PFSK-1 (cell line): ENCODE data around the gene SLC26A2.

Source experiments
- POLR2AphosphoS5 ChIP-seq: IDR thresholded peaks from 2 replicates; pipeline ENCODE4 v1.6.1; 2012; ENCODE audit warnings: low read depth, mild to moderate bottlenecking, control low read depth, low read length, moderate library complexity
- SIN3A ChIP-seq: IDR thresholded peaks from 2 replicates; pipeline ENCODE4 v1.6.1; 2012; ENCODE audit warnings: mild to moderate bottlenecking, low read length, moderate library complexity, borderline replicate concordance; ENCODE audit not compliant: insufficient read depth
- TAF1 ChIP-seq: IDR thresholded peaks from 2 replicates; pipeline ENCODE4 v1.6.1; 2012; ENCODE audit warnings: low read length, control low read depth, borderline replicate concordance; ENCODE audit not compliant: insufficient read depth
- TF ChIP-seq, protein P1 (sequence below), 2 experiments: IDR thresholded peaks; 2 replicates each; pipeline versions ENCODE4 v1.6.1 to v1.8.0; 2011 to 2012; ENCODE audit warnings: low read depth in 2 of 2, low read length in 2 of 2, control low read depth in 1 of 2, inconsistent platforms in 1 of 2, mild to moderate bottlenecking in 1 of 2, moderate library complexity in 1 of 2; ENCODE audit not compliant: insufficient read depth in 1 of 2

- no peak for TF ChIP-seq TAF1
- TF ChIP-seq SIN3A: no peak
- TF ChIP-seq POLR2AphosphoS5: no peak
- TF ChIP-seq, protein P1, sequence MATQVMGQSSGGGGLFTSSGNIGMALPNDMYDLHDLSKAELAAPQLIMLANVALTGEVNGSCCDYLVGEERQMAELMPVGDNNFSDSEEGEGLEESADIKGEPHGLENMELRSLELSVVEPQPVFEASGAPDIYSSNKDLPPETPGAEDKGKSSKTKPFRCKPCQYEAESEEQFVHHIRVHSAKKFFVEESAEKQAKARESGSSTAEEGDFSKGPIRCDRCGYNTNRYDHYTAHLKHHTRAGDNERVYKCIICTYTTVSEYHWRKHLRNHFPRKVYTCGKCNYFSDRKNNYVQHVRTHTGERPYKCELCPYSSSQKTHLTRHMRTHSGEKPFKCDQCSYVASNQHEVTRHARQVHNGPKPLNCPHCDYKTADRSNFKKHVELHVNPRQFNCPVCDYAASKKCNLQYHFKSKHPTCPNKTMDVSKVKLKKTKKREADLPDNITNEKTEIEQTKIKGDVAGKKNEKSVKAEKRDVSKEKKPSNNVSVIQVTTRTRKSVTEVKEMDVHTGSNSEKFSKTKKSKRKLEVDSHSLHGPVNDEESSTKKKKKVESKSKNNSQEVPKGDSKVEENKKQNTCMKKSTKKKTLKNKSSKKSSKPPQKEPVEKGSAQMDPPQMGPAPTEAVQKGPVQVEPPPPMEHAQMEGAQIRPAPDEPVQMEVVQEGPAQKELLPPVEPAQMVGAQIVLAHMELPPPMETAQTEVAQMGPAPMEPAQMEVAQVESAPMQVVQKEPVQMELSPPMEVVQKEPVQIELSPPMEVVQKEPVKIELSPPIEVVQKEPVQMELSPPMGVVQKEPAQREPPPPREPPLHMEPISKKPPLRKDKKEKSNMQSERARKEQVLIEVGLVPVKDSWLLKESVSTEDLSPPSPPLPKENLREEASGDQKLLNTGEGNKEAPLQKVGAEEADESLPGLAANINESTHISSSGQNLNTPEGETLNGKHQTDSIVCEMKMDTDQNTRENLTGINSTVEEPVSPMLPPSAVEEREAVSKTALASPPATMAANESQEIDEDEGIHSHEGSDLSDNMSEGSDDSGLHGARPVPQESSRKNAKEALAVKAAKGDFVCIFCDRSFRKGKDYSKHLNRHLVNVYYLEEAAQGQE (IDR thresholded peaks at IDR 0.05; ENCODE audit: insufficient read depth in 1 of 2, low read depth in 2 of 2, low read length in 2 of 2): no peak
Measured at GRCh38 chr5:150035139-150035895, 74.8 kb downstream of the SLC26A2 start.
